HepG2 (cell line): Measurements from ENCODE around the gene LONP1. TPM values are rescaled to one million over a fixed set of nuclear protein-coding genes. Genes with fewer than 3 reads are reported as not detected.
A peak's percentile ranks its signal among the peaks of the same experiment; 100 is the strongest.

ENCODE experiments used
- AHR ChIP-seq: IDR thresholded peaks from 2 replicates; pipeline ENCODE4 v1.6.1; 2018; ENCODE audit warnings: missing genetic modification reagents, missing compliant biosample characterization
- HOXA7 ChIP-seq: sonication (generic); formaldehyde crosslinking; IDR thresholded peaks from 2 replicates; pipeline ENCODE4 v1.8.1; 2022; ENCODE audit warnings: mild to moderate bottlenecking, missing genetic modification reagents, moderate library complexity
- MYNN ChIP-seq: sonication (generic); formaldehyde crosslinking; IDR thresholded peaks from 2 replicates; pipeline ENCODE4 v1.4.0; 2020; ENCODE audit warnings: mild to moderate bottlenecking, low read depth, missing genetic modification reagents
- NFE2L1 ChIP-seq: sonication (generic); formaldehyde crosslinking; IDR thresholded peaks from 2 replicates; pipeline ENCODE4 v1.4.0; 2020; ENCODE audit warnings: missing genetic modification reagents, mild to moderate bottlenecking, borderline replicate concordance
- RNF2 ChIP-seq: fragments of 450-650 bp; conservative IDR thresholded peaks from 2 replicates; pipeline ENCODE4 v1.6.1; 2016; ENCODE audit warnings: low read depth
- RXRA ChIP-seq: sonication (generic); formaldehyde crosslinking; IDR thresholded peaks from 2 replicates; pipeline ENCODE4 v1.5.1; 2020; ENCODE audit warnings: missing genetic modification reagents
- SKI ChIP-seq: fragments of 450-650 bp; IDR thresholded peaks from one replicate; pipeline ENCODE4 v1.6.1; 2018; ENCODE audit warnings: mild to moderate bottlenecking; ENCODE audit not compliant: partially characterized antibody
- SMARCE1 ChIP-seq: fragments of 450-650 bp; IDR thresholded peaks from 2 replicates; pipeline ENCODE4 v1.6.1; 2017; ENCODE audit warnings: borderline replicate concordance
- TRIM22 ChIP-seq: fragments of 450-650 bp; IDR thresholded peaks from 2 replicates; pipeline ENCODE4 v1.6.1; 2017
- ZEB1 ChIP-seq: IDR thresholded peaks from 2 replicates; pipeline ENCODE4 v1.6.1; 2012; ENCODE audit warnings: mild to moderate bottlenecking, low read depth, inconsistent platforms; ENCODE audit not compliant: insufficient replicate concordance
- ZFP37 ChIP-seq: sonication (generic); formaldehyde crosslinking; IDR thresholded peaks from 2 replicates; pipeline ENCODE4 v1.4.0; 2020; ENCODE audit warnings: missing genetic modification reagents, borderline replicate concordance
- ZIK1 ChIP-seq: sonication (generic); formaldehyde crosslinking; IDR thresholded peaks from 2 replicates; pipeline ENCODE4 v1.5.0; 2020; ENCODE audit warnings: mild to moderate bottlenecking, low read depth, missing genetic modification reagents, borderline replicate concordance
- ZNF142 ChIP-seq: sonication (generic); formaldehyde crosslinking; IDR thresholded peaks from 2 replicates; pipeline ENCODE4 v1.4.0; 2020; ENCODE audit warnings: missing genetic modification reagents
- ZNF333 ChIP-seq: sonication (generic); formaldehyde crosslinking; IDR thresholded peaks from 2 replicates; pipeline ENCODE4 v1.4.0; 2020; ENCODE audit warnings: mild to moderate bottlenecking, missing genetic modification reagents, borderline replicate concordance
- ZNF556 ChIP-seq: sonication (generic); formaldehyde crosslinking; IDR thresholded peaks from 2 replicates; pipeline ENCODE4 v1.4.0; 2020; ENCODE audit warnings: mild to moderate bottlenecking, missing genetic modification reagents, borderline replicate concordance
- ZNF557 ChIP-seq: sonication (generic); formaldehyde crosslinking; IDR thresholded peaks from 2 replicates; pipeline ENCODE4 v1.4.0; 2020; ENCODE audit warnings: missing genetic modification reagents
- ZNF598 ChIP-seq: sonication (generic); formaldehyde crosslinking; IDR thresholded peaks from 2 replicates; pipeline ENCODE4 v1.5.1; 2020; ENCODE audit warnings: mild to moderate bottlenecking, missing genetic modification reagents, borderline replicate concordance
- ZNF749 ChIP-seq: sonication (generic); formaldehyde crosslinking; IDR thresholded peaks from 2 replicates; pipeline ENCODE4 v1.8.0; 2022; ENCODE audit warnings: mild to moderate bottlenecking, missing genetic modification reagents, moderate library complexity, borderline replicate concordance
- polyA plus RNA-seq, 8 experiments: library from polyadenylated mRNA; depleted of rRNA in 3 of 8; stranded (reverse) in 7 of 8; unstranded in 1 of 8; fragments of >200 nt; fragmentation: Illumina TruSeq in 4 of 8; extraction: Trizol in 4 of 8; gene quantifications; 2 replicates each; pipeline versions ENCODE4 v1.2.1 to v1.2.3, GENCODE V29; 2011 to 2016; ENCODE audit warnings: low read depth in 4 of 8, missing spikeins in 1 of 8, mixed read lengths in 1 of 8; ENCODE audit not compliant: insufficient read depth in 1 of 8
- total RNA-seq, 5 experiments: library from RNA; depleted of rRNA; stranded (reverse); fragments of >200 nt; fragmentation: Illumina TruSeq; extraction: Trizol; gene quantifications; 2 replicates each; pipeline ENCODE4 v1.2.3, GENCODE V29; 2016; ENCODE audit warnings: low read depth in 1 of 5
- TF ChIP-seq, protein P1 (sequence below): sonication (generic); formaldehyde crosslinking; IDR thresholded peaks from 2 replicates; pipeline ENCODE4 v1.5.0; 2020; ENCODE audit warnings: mild to moderate bottlenecking, missing genetic modification reagents, borderline replicate concordance

LONP1 gene
- total and polyA plus RNA-seq, 2 of the 13 experiments (the other 11 are each of a cell fraction or from before 2014, with no cell fraction given) = 59.5 to 76.8 TPM

DNA sequence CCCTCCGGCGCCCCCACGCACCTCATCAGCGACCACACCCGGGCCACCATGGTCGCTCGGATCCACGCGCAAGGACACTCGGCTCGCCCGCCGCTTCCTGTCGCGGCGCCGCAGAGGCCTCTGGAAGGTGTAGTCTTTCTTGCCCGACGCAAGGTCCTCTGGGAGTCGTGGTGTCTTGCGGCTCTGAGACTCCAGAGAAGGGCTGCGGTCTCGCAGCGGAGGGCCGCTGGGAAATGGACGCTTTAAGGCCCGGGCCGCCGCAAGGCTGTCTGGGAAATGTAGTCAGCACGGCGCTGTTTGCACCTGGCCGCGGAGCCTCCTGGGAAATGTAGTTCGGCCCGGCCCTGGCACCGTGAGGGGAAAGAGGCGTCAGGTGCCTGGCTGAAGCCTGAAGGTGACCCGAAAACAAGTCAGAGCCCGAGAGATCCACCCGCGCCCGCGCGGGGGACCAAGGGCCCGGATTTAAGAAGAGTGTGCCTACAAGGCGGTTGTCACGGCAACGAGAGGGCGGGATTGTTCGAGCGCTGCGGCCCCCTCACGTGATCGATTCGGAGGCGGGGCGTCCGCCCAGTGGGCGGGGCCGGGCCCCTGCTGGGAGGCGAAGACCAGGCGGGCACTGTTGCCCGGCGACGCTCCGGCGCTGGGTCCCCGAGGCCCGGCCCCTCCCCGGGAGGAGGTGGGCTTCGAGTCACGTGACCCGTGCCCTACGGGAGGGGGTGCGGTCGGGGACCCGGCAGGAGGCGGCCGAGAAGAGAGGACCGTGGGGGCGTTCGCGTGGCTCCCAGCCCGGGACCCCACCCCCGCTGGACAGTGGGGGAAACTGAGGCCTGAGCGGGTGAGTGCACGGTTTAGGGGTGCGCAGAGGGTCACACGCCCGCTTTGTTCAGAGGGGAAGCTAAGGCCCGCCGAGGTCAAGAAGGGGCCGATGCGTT is 39.2 kb downstream of the LONP1 start, which contains the start of the genes HSD11B1L and MICOS13 (continued):
- TF ChIP-seq RNF2 = no peak
- TF ChIP-seq AHR (CRISPR knock-in tag) = no peak; the same call in 1 of the 2 replicates
- TF ChIP-seq, protein P1, sequence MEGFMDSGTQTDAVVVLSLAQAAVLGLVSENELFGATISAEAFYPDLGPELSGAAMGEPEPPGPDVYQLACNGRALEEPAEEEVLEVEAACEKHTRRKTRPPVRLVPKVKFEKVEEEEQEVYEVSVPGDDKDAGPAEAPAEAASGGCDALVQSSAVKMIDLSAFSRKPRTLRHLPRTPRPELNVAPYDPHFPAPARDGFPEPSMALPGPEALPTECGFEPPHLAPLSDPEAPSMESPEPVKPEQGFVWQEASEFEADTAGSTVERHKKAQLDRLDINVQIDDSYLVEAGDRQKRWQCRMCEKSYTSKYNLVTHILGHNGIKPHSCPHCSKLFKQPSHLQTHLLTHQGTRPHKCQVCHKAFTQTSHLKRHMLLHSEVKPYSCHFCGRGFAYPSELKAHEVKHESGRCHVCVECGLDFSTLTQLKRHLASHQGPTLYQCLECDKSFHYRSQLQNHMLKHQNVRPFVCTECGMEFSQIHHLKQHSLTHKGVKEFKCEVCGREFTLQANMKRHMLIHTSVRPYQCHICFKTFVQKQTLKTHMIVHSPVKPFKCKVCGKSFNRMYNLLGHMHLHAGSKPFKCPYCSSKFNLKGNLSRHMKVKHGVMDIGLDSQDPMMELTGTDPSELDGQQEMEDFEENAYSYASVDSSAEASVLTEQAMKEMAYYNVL (CRISPR knock-in tag) = 0 out of 2 replicates have a peak, but pooled peaks have one; percentile 47
- TF ChIP-seq RXRA (CRISPR knock-in tag) = peak; percentile 35; the same call in 1 of the 2 replicates
- TF ChIP-seq ZNF333 = no peak
- TF ChIP-seq SMARCE1 = no peak
- no peak for TF ChIP-seq ZEB1
- no peak; the same call in 1 of the 2 replicates for TF ChIP-seq ZNF749 (CRISPR knock-in tag)
- TF ChIP-seq NFE2L1 (CRISPR knock-in tag) = no peak
- TF ChIP-seq ZNF556 = peak; percentile 89; the same call in 1 of the 2 replicates
- TF ChIP-seq ZIK1 (CRISPR knock-in tag) = peak; percentile 26; the same call in 1 of the 2 replicates
- no peak for TF ChIP-seq HOXA7 (CRISPR knock-in tag)
- TF ChIP-seq MYNN (CRISPR knock-in tag) = no peak
- TF ChIP-seq ZNF557 (CRISPR knock-in tag) = no peak; the same call in 1 of the 2 replicates
- TF ChIP-seq TRIM22 = no peak
- peak; percentile 37; the same call in 1 of the 2 replicates for TF ChIP-seq ZNF142 (CRISPR knock-in tag)
- TF ChIP-seq ZFP37 (CRISPR knock-in tag) = no peak
- no peak for TF ChIP-seq SKI
- TF ChIP-seq ZNF598 = no peak
